DND-41 (cell line): ENCODE data around the gene HSD17B2.
"Not testable (repeated sequence)": the region's sequence is repeated elsewhere in the genome, so short reads cannot be mapped to it uniquely, and the experiment has no call there.

ENCODE experiments used
- ATAC-seq: fragments of 200-7000 bp; cut with Tn5 transposase; 3 replicates; pipeline ENCODE4 v1.9.1; 2021; ENCODE audit warnings: low read depth; ENCODE audit not compliant: insufficient read depth
- DNase-seq: peaks from one replicate; pipeline ENCODE4 v3.0.0-alpha.2; 2020
- H2AFZ ChIP-seq: 2 replicates; pipeline ENCODE4 v1.6.0; 2012; ENCODE audit warnings: low read depth, low read length
- H3K27ac ChIP-seq: 2 replicates; pipeline ENCODE4 v1.5.1; 2012; ENCODE audit warnings: low read length, inconsistent platforms
- H3K27me3 ChIP-seq: fragments of 200-600 bp; sonication (generic); 2 replicates; pipeline ENCODE4 v1.6.0; 2012; ENCODE audit warnings: low read length, mild to moderate bottlenecking, inconsistent platforms; ENCODE audit not compliant: insufficient read depth, poor library complexity
- H3K36me3 ChIP-seq: 2 replicates; pipeline ENCODE4 v1.5.1; 2012; ENCODE audit warnings: low read length, inconsistent platforms; ENCODE audit not compliant: insufficient read depth
- H3K4me1 ChIP-seq: 2 replicates; pipeline ENCODE4 v1.5.1; 2012; ENCODE audit warnings: mild to moderate bottlenecking, low read length; ENCODE audit not compliant: insufficient read depth
- H3K4me2 ChIP-seq: 2 replicates; pipeline ENCODE4 v1.6.0; 2012; ENCODE audit warnings: mild to moderate bottlenecking, moderate library complexity, low read length, inconsistent platforms; ENCODE audit not compliant: insufficient read depth
- H3K4me3 ChIP-seq, 2 experiments: fragments of 200-600 bp in 1 of 2; shearing (Covaris generic) in 1 of 2; 2 replicates each; pipeline ENCODE4 v1.5.1; 2012 to 2016; ENCODE audit warnings: inconsistent platforms in 2 of 2, low read length in 2 of 2, mild to moderate bottlenecking in 2 of 2, low read depth in 1 of 2, moderate library complexity in 1 of 2
- H3K79me2 ChIP-seq: 2 replicates; pipeline ENCODE4 v1.6.0; 2012; ENCODE audit warnings: low read length, inconsistent platforms; ENCODE audit not compliant: insufficient read depth
- H3K9ac ChIP-seq: 2 replicates; pipeline ENCODE4 v1.6.0; 2012; ENCODE audit warnings: low read depth, mild to moderate bottlenecking, inconsistent platforms, low read length, moderate library complexity
- H3K9me3 ChIP-seq: 2 replicates; pipeline ENCODE4 v1.5.1; 2012; ENCODE audit warnings: low read length, moderate library complexity, mild to moderate bottlenecking, inconsistent platforms; ENCODE audit not compliant: insufficient read depth, severe bottlenecking
- H4K20me1 ChIP-seq: 2 replicates; pipeline ENCODE4 v1.6.0; 2012; ENCODE audit warnings: low read length; ENCODE audit not compliant: insufficient read depth
- CTCF ChIP-seq: IDR thresholded peaks from 2 replicates; pipeline ENCODE4 v1.5.1; 2012; ENCODE audit warnings: borderline replicate concordance, low read length, moderate library complexity, mild to moderate bottlenecking; ENCODE audit not compliant: poor library complexity, severe bottlenecking; ENCODE audit errors: extremely low read depth
- EZH2 ChIP-seq: IDR thresholded peaks from 3 replicates; pipeline ENCODE4 v1.6.1; 2012; ENCODE audit warnings: borderline replicate concordance, low read depth, mild to moderate bottlenecking, moderate library complexity, low read length, inconsistent platforms; ENCODE audit not compliant: severe bottlenecking

The HSD17B2 gene

GRCh38 chr16:82096641-82097040, 61.6 kb downstream of the HSD17B2 start:
- Histone ChIP-seq H3K4me2 (no peak overlapping the region), H3K27ac (no peak overlapping the region), H3K79me2 (no peaks in the 10 kb centered on the region), H2AFZ (no peak overlapping the region), H3K4me1 (no peaks in the 10 kb centered on the region), H3K36me3 (no peaks in the 10 kb centered on the region), H3K9me3 (no peaks in the 10 kb centered on the region), H3K9ac (no peak overlapping the region), H4K20me1 (no peaks in the 10 kb centered on the region), H3K4me3 (no peak overlapping the region), H3K27me3 (no peaks in the 10 kb centered on the region)
- TF ChIP-seq EZH2 (no peak), CTCF (no peak)
- ATAC-seq (no peak), DNase-seq (no peak)

- no peaks in the 10 kb centered on the region for H3K4me1 ChIP-seq
- no peak for ATAC-seq
- no peak overlapping the region for H3K4me3 ChIP-seq
- H4K20me1 ChIP-seq: no peaks in the 10 kb centered on the region
- TF ChIP-seq EZH2: no peak
- TF ChIP-seq CTCF: no peak
- H3K27ac ChIP-seq: no peak overlapping the region
- H3K36me3 ChIP-seq: no peaks in the 10 kb centered on the region
- DNase-seq: no peak
- peaks cover 4% of the 10 kb centered on the region for H3K27me3 ChIP-seq
- no peak overlapping the region for H2AFZ ChIP-seq
- no peaks in the 10 kb centered on the region for H3K9me3 ChIP-seq
- H3K4me2 ChIP-seq: no peak overlapping the region
- H3K9ac ChIP-seq: no peak overlapping the region
- H3K79me2 ChIP-seq: no peaks in the 10 kb centered on the region
These were observed 70.1 kb downstream of the HSD17B2 start for GRCh38 chr16:82105107-82105506.

- Histone ChIP-seq H4K20me1 (no peaks in the 10 kb centered on the region), H3K4me3 (no peak overlapping the region), H2AFZ (no peak overlapping the region), H3K9me3 (no peaks in the 10 kb centered on the region), H3K9ac (no peak overlapping the region), H3K27me3 (no peaks in the 10 kb centered on the region), H3K27ac (no peak overlapping the region), H3K4me1 (no peaks in the 10 kb centered on the region), H3K4me2 (no peak overlapping the region), H3K79me2 (no peaks in the 10 kb centered on the region), H3K36me3 (no peaks in the 10 kb centered on the region)
- DNase-seq: no peak
- no peak for ATAC-seq
- TF ChIP-seq CTCF (no peak), EZH2 (no peak)
These were observed 73.0 kb downstream of the HSD17B2 start for GRCh38 chr16:82108100-82108499.

GRCh38 chr16:82108774-82109173, 73.7 kb downstream of the HSD17B2 start:
- no peaks in the 10 kb centered on the region for H4K20me1 ChIP-seq
- no peaks in the 10 kb centered on the region for H3K79me2 ChIP-seq
- H3K27me3 ChIP-seq: no peaks in the 10 kb centered on the region
- H3K9me3 ChIP-seq: no peaks in the 10 kb centered on the region
- TF ChIP-seq CTCF: no peak
- no peak for TF ChIP-seq EZH2
- no peak overlapping the region for H2AFZ ChIP-seq
- H3K9ac ChIP-seq: no peak overlapping the region
- H3K4me1 ChIP-seq: no peaks in the 10 kb centered on the region
- H3K4me3 ChIP-seq: no peak overlapping the region
- ATAC-seq: no peak
- DNase-seq: no peak
- no peak overlapping the region for H3K4me2 ChIP-seq
- H3K27ac ChIP-seq: no peak overlapping the region
- no peaks in the 10 kb centered on the region for H3K36me3 ChIP-seq

GRCh38 chr16:82109266-82109665, 74.2 kb downstream of the HSD17B2 start:
- not testable (repeated sequence) for H4K20me1 ChIP-seq, DNase-seq, H3K9me3 ChIP-seq, H3K79me2 ChIP-seq, H3K27ac ChIP-seq, H2AFZ ChIP-seq, H3K9ac ChIP-seq, H3K36me3 ChIP-seq, ATAC-seq, H3K4me2 ChIP-seq, H3K4me1 ChIP-seq, H3K27me3 ChIP-seq, H3K4me3 ChIP-seq
